Kidney tubule cell (primary cell): Measurements from ENCODE around the gene RTN3.
"Not testable (repeated sequence)": the region's sequence is repeated elsewhere in the genome, so short reads cannot be mapped to it uniquely, and the experiment has no call there.

Source experiments
- DNase-seq: peaks from one replicate; pipeline ENCODE4 v3.0.0-alpha.2; 2018; ENCODE audit warnings: low spot score

The RTN3 gene

DNA sequence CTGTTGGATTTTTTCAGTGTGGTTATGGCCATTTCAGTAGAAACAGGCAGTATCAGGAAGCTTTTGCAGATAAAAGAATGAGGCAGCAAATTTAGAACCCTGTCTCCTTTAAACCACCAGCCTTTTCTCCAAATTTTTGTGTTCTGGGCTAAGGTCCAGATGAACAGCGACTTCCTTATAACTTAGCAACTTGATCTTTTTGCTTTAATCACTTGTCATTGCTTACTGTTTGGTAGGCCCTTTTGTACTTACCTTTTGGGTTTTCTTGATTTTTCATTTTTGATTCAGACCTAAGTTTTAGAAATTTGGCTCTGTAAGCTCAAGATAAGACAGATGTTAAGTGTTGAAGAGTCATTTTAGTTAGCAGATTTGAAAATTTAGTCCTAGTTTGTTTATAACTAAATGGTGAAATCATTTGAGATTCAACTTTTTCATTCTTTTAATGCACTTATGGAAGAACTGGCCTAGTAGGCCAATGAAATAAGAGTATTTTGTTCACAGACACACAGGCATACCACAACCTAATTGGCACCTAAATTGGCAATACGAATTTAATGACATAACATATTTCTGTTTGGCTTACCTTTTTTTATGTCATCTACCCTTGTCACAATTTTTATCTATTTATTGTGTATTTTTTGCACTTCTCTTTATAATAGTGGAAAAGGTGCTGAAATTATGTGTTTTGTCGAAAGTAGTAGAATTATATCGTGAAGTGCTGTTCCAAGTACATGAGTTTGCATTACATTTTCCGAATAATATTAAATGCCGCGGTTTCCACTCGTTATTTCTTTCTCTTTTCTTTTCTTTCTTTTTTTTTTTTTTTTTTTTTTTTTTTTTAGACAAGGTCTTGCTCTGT is 2.1 kb downstream of the RTN3 start:
- DNase-seq, result no peak

- not testable (repeated sequence) for DNase-seq
Measured at GRCh38 chr11:63685158-63685721, 3.9 kb downstream of the RTN3 start.

DNA sequence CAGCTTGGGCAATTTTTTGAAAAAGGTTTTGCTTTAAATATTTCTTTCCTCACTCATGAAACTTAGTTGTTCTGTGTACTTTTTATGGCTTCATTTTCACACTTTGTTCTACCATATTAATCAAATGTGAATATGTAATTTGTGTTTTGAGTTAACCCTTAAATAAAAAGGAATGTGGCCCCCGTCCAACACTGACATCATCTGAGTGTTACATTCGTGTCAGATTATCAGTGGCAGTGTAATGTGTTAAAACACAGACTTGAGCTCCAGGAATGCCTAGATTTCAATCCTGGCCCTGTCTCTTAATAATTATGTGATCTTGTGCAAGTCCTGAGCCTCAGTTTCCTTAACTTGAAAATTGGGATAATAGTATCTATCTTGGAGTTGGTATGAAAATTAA is 5.6 kb downstream of the RTN3 start:
- no peak for DNase-seq

GRCh38 chr11:63687845-63688244 is 6.5 kb downstream of the RTN3 start:
- no peak for DNase-seq

DNA sequence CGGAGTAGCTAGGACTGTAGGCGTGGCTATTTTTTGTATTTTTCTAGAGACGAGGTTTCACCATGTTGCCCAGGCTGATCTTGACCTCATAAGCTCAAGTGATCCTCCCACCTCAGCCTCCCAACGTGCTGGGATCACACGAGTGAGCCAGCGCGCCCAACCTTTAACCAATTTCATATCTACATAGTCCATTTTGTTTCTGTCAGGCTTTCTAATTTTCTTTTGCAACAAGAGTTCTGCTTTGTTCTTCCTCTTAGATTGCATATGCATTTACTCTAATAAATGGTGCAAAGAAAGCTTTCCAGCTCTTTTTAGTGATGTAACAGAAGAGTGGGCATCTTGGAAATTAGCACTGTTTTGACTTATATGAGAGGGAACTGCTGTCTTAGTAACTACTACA is 13.3 kb downstream of the RTN3 start:
- DNase-seq, result no peak

- DNase-seq, result no peak
Measured at GRCh38 chr11:63698976-63699733, 17.9 kb downstream of the RTN3 start.

GRCh38 chr11:63699896-63700295 is 18.6 kb downstream of the RTN3 start:
- no peak for DNase-seq

DNA sequence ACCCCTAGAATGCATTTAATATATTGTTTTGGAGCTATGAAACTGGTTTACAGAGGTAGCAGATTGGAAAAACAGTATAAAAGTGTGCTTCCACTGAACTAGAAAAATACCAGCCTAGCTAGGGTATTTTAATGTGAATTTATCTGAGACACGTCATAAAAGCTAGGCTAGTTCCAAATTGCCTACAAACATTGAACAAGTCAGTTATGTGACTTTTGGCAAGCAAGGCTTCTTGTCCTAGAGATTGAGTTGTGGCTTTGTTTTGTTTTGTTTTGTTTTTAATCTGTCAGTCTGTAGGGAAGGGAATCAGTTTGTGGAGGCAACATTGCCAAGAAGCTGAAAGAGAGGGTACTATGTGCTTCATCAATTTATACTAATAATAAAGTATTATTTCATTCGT is 24.2 kb downstream of the RTN3 start:
- DNase-seq, result no peak

DNA sequence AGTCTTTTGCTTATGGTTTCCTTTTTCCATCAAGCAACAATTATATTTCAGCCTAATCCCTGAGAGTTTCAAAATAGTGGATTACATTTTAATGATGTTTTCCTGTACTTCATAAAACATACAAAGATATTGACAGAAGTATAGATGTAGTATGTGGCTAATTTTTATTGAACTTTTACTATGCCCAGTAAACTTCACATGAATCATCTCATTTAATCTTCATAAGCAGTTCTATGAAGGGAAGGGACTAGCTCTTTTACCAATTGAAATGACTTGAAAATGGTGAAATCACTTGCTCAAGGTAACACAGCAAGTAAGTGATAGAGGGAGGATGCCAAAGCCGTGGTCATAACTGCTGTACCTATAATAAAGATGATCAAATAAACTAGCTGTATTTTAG is 27.5 kb downstream of the RTN3 start:
- no peak for DNase-seq

DNA sequence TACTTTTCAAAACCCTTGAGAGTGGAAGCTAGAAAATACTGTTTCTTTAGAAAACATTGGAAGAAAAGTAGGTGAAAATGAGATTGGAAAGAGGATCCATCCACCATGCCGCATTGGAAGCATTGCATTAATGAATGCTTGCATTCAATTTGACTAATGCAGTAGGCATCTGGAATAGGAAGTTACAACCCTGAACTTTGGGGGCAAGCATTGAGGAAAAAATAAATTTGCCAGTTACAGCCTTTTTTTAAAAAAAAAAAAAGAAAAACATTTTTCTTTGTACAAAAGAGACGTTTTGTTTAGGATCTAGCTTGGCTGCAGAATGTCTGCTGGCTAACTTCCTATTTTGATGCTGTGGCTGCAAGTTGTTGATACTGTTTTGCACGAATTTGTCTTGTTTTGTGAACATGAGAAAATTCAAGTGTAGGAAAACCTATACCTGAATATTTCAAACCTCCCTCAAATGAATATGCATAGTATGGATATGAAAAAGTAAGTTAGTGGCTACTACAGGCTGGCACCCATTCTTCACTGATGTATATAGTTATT is 28.1 kb downstream of the RTN3 start:
- DNase-seq, result no peak

- no peak for DNase-seq
Measured at GRCh38 chr11:63710476-63711217, 29.3 kb downstream of the RTN3 start.

GRCh38 chr11:63711838-63712237 is 30.5 kb downstream of the RTN3 start:
- no peak for DNase-seq

DNA sequence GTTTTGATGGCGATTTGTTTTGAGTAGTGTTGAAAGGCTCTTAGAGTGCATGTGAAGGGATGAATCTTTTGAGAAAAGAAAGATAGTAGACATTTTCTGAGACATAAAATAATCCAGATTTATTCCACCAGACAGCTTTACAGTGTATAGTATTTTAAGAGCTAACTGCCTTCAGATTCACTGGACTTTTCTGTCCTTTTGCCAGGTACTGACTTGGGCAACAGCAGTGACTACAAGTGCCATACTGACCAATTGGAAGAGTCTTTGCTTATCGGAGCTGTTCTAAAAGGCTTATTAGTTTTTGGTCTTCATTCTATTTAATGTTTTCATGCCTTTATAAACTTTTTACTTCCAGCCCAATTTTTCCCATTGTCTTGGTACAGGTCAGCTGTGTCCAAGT is 32.5 kb downstream of the RTN3 start:
- no peak for DNase-seq

DNA sequence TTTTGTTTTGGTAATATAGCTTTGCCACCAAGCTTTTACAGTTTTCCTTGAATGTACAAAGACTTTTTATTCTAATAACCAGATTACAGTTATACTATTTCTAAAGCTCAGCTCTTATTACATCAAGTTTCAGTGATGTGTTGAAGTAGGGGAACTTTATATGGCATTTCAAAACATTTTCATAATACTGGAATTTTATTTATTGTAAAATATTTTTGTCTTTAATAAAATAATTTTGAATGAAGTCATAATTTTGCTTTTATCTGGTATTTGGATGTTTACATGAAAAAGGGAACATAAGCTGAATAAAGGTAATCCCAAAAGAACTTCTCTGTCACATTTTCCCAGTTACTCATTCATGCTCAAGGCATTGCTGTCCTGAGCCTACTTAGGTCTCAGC is 34.7 kb downstream of the RTN3 start:
- DNase-seq, result no peak

DNA sequence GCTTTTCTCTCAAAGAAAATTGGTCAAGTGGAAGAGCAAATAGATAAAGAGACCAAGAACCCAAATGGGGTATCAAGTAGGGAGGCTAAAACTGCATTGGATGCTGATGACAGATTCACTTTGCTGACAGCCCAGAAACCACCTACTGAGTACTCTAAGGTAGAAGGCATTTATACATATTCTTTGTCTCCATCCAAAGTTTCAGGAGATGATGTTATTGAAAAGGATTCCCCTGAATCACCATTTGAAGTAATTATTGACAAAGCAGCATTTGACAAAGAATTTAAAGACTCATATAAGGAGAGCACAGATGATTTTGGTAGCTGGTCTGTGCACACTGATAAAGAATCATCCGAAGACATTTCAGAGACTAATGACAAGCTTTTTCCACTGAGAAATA is 37.7 kb downstream of the RTN3 start:
- peak; percentile 68 for DNase-seq

GRCh38 chr11:63719987-63720386 is 38.7 kb downstream of the RTN3 start:
- DNase-seq, result peak; percentile 36

DNA sequence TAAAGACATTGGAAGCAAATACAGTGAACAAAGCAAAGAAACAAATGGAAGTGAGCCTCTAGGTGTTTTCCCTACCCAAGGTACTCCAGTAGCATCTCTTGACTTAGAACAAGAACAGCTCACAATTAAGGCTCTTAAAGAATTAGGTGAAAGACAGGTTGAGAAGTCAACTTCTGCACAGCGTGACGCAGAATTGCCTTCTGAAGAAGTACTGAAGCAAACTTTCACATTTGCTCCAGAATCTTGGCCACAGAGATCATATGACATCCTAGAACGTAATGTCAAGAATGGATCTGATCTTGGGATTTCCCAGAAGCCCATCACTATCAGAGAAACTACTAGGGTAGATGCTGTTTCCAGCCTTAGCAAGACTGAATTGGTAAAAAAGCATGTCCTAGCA is 39.3 kb downstream of the RTN3 start:
- no peak for DNase-seq

DNA sequence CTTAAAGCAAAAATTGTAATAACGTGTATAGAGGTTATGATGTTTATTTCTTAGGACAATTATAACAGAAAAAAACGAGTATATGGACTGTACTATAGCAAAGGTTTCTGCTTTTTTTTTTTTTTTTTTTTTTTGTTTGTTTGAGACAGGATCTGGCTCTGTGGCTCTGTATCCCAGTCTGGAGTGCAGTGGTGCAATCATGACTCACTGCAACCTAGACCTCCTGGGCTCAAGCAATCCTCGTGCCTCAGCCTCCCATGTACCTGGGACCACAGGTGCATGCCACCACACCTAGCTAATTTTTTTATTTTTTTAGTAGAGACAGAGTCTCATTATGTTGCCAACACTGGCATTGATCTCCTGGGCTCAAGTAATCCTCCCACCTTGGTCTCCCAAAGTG is 48.0 kb downstream of the RTN3 start:
- DNase-seq, result no peak

- DNase-seq, result no peak
Measured at GRCh38 chr11:63736864-63737263, 55.6 kb downstream of the RTN3 start.

- DNase-seq, result no peak
Measured at GRCh38 chr11:63737718-63738117, 56.4 kb downstream of the RTN3 start.

DNA sequence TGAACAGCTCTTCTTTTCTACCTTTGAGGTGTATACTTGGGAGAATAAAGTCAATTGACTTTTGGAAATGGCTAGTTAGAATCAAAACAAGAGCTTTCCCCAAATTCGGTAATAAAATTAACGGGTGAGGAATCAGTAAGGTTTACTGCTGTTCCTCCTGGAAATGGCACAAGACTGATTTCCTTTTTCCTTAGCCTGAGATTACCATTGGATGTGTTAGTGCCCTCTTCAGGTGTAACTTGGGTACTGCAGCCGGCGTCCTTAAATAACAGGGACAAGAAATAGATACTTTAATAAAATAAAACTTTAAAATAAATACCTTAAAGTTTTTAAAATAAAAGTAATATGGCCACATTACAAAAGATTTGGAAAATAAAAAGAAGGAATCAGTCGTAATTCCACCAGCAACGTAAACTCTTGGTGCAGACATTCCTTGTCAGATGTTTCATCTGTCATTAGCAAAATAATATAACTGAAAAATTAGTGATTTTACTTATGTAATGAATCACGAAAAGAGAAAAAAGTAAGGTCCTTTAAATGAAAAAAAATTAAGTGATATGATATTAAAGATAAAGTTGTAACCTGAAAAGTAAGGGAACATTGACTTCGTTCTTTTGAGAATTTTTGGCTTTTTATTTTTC is 57.5 kb downstream of the RTN3 start:
- peak; percentile 75 for DNase-seq
